SU-DHL-6 (cell line): ENCODE results near the gene BIRC2.
A peak's percentile ranks its signal among the peaks of the same experiment; 100 is the strongest.

ENCODE experiments used
- H2AFZ ChIP-seq: fragments of 200-600 bp; sonication (generic); 2 replicates; pipeline ENCODE4 v1.6.1; 2014; ENCODE audit warnings: low read depth, mild to moderate bottlenecking, moderate library complexity, mixed read lengths, antibody characterized with exemption, low read length; ENCODE audit not compliant: severe bottlenecking
- H3F3A ChIP-seq: fragments of 200-600 bp; shearing (Covaris generic); 2 replicates; pipeline ENCODE4 v1.6.0; 2016; ENCODE audit warnings: antibody characterized with exemption, mild to moderate bottlenecking; ENCODE audit not compliant: insufficient read depth
- H3K27ac ChIP-seq: fragments of 200-600 bp; sonication (generic); 2 replicates; pipeline ENCODE4 v1.5.1; 2016; ENCODE audit warnings: low read depth, mild to moderate bottlenecking, low read length, moderate library complexity, mixed read lengths
- H3K27me3 ChIP-seq: fragments of 200-600 bp; sonication (generic), shearing (Covaris generic); 2 replicates; pipeline ENCODE4 v1.6.0; 2014; ENCODE audit warnings: mild to moderate bottlenecking, low read length
- H3K36me3 ChIP-seq: fragments of 200-600 bp; sonication (generic); 2 replicates; pipeline ENCODE4 v1.6.1; 2014; ENCODE audit warnings: mild to moderate bottlenecking, low read length, mixed read lengths
- H3K4me2 ChIP-seq: fragments of 300-600, 200-600 bp; shearing (Covaris generic), sonication (generic); 2 replicates; pipeline ENCODE4 v1.6.0; 2014; ENCODE audit warnings: low read length, low read depth, mild to moderate bottlenecking; ENCODE audit not compliant: poor library complexity, severe bottlenecking
- H3K4me3 ChIP-seq: fragments of 200-600 bp; sonication (generic); 2 replicates; pipeline ENCODE4 v1.5.1; 2014; ENCODE audit warnings: antibody characterized with exemption, low read length, mild to moderate bottlenecking, mixed read lengths; ENCODE audit not compliant: insufficient read depth, poor library complexity, severe bottlenecking
- H3K79me2 ChIP-seq: fragments of 200-600 bp; sonication (generic); 2 replicates; pipeline ENCODE4 v1.6.1; 2014; ENCODE audit warnings: mild to moderate bottlenecking, low read length, moderate library complexity; ENCODE audit not compliant: insufficient read depth
- H3K9ac ChIP-seq: fragments of 200-600 bp; sonication (generic); 2 replicates; pipeline ENCODE4 v1.7.0; 2014; ENCODE audit warnings: mild to moderate bottlenecking, low read length
- H3K9me2 ChIP-seq: fragments of 200-600 bp; sonication (generic); replicated peaks from 2 replicates; pipeline ENCODE4 v1.6.1; 2014; ENCODE audit warnings: low read length; ENCODE audit not compliant: insufficient read depth
- H3K9me3 ChIP-seq: fragments of 200-600 bp; sonication (generic); 2 replicates; pipeline ENCODE4 v1.6.1; 2014; ENCODE audit warnings: low read length, mixed read lengths; ENCODE audit not compliant: insufficient read depth
- H4K20me1 ChIP-seq: fragments of 200-600 bp; sonication (generic); 2 replicates; pipeline ENCODE4 v1.6.1; 2014; ENCODE audit warnings: low read depth, mild to moderate bottlenecking, antibody characterized with exemption, low read length, moderate library complexity, mixed read lengths
- CTCF ChIP-seq: fragments of 200-600 bp; sonication (generic); IDR thresholded peaks from one replicate; pipeline ENCODE4 v1.5.1; 2017; ENCODE audit warnings: antibody characterized with exemption, mild to moderate bottlenecking, low read length, moderate library complexity; ENCODE audit not compliant: insufficient read depth, poor library complexity, severe bottlenecking
- EZH2phosphoT487 ChIP-seq: fragments of 200-600 bp; sonication (generic), shearing (Covaris generic); conservative IDR thresholded peaks from 2 replicates; pipeline ENCODE4 v1.6.1; 2018; ENCODE audit warnings: mild to moderate bottlenecking, antibody characterized with exemption, low read length, moderate library complexity, mixed read lengths

Gene BIRC2

GRCh38 chr11:102395720-102396393, 48.8 kb downstream of the BIRC2 start:
- TF ChIP-seq EZH2phosphoT487 (no peak), CTCF (no peak)
- H2AFZ ChIP-seq = no peak overlapping the region
- H3K9ac ChIP-seq = no peak overlapping the region
- H4K20me1 ChIP-seq = no peaks in the 10 kb centered on the region
- H3K27me3 ChIP-seq = no peaks in the 10 kb centered on the region
- peaks cover 49% of the 10 kb centered on the region for H3K36me3 ChIP-seq
- peak overlapping the region; percentile 54 for H3K27ac ChIP-seq
- H3K4me3 ChIP-seq = no peak overlapping the region
- H3F3A ChIP-seq = peaks cover 67% of the 10 kb centered on the region
- peaks cover 17% of the 10 kb centered on the region; the same call in 1 of the 2 replicates for H3K79me2 ChIP-seq
- H3K9me2 ChIP-seq = no peaks in the 10 kb centered on the region
- no peaks in the 10 kb centered on the region for H3K9me3 ChIP-seq
- peak overlapping the region; percentile 28 for H3K4me2 ChIP-seq

GRCh38 chr11:102396708-102397563, 49.9 kb downstream of the BIRC2 start:
- H2AFZ ChIP-seq = no peak overlapping the region
- H3K27ac ChIP-seq = peak overlapping the region; percentile 54
- no peaks in the 10 kb centered on the region for H4K20me1 ChIP-seq
- no peak overlapping the region for H3K4me3 ChIP-seq
- peaks cover 68% of the 10 kb centered on the region for H3F3A ChIP-seq
- H3K9ac ChIP-seq = no peak overlapping the region
- no peaks in the 10 kb centered on the region for H3K27me3 ChIP-seq
- H3K79me2 ChIP-seq = peaks cover 12% of the 10 kb centered on the region; the same call in 1 of the 2 replicates
- H3K9me3 ChIP-seq = no peaks in the 10 kb centered on the region
- H3K4me2 ChIP-seq = peak overlapping the region; percentile 28
- TF ChIP-seq EZH2phosphoT487 (no peak), CTCF (no peak)
- H3K9me2 ChIP-seq = no peaks in the 10 kb centered on the region
- peaks cover 60% of the 10 kb centered on the region for H3K36me3 ChIP-seq

GRCh38 chr11:102398297-102398696, 51.3 kb downstream of the BIRC2 start:
- Histone ChIP-seq H3K9me2 (no peaks in the 10 kb centered on the region), H3K36me3 (peaks cover 64% of the 10 kb centered on the region), H3K9me3 (no peaks in the 10 kb centered on the region), H2AFZ (no peak overlapping the region), H3K4me2 (no peak overlapping the region), H3F3A (peaks cover 66% of the 10 kb centered on the region), H3K4me3 (no peak overlapping the region), H3K9ac (no peak overlapping the region), H3K27me3 (no peaks in the 10 kb centered on the region), H4K20me1 (no peaks in the 10 kb centered on the region), H3K27ac (peak overlapping the region; percentile 54; the same call in 1 of the 2 replicates), H3K79me2 (peaks cover 20% of the 10 kb centered on the region)
- TF ChIP-seq CTCF = no peak
- no peak for TF ChIP-seq EZH2phosphoT487
